Smooth muscle cell (in vitro differentiated cells): ENCODE measurements around the gene CD63. TPM values are rescaled to one million over a fixed set of nuclear protein-coding genes. Genes with fewer than 3 reads are reported as not detected.

ENCODE experiments used
- DNase-seq: peaks from one replicate; lab custom pipeline; 2025; ENCODE audit not compliant: unreplicated experiment; lab: John Stamatoyannopoulos, UW
- H2AFZ ChIP-seq: fragments of 200-600 bp; sonication (generic); 2 replicates; pipeline ENCODE4 v1.6.0; 2016; ENCODE audit warnings: antibody characterized with exemption, low read depth, mild to moderate bottlenecking
- H3F3A ChIP-seq: fragments of 200-600 bp; sonication (generic); 2 replicates; pipeline ENCODE4 v1.6.0; 2017; ENCODE audit warnings: antibody characterized with exemption, low read depth
- H3K27ac ChIP-seq: fragments of 200-600 bp; sonication (generic); 2 replicates; pipeline ENCODE4 v1.5.1; 2016; ENCODE audit warnings: low read depth, mild to moderate bottlenecking
- H3K27me3 ChIP-seq: fragments of 200-600 bp; sonication (generic); 2 replicates; pipeline ENCODE4 v1.6.1; 2016; ENCODE audit warnings: low read depth, mild to moderate bottlenecking
- H3K36me3 ChIP-seq: fragments of 200-600 bp; sonication (generic); 2 replicates; pipeline ENCODE4 v1.5.1; 2016; ENCODE audit warnings: low read depth
- H3K4me1 ChIP-seq: fragments of 200-600 bp; sonication (generic); 2 replicates; pipeline ENCODE4 v1.5.1; 2016; ENCODE audit warnings: low read depth
- H3K4me2 ChIP-seq: fragments of 200-600 bp; sonication (generic); 2 replicates; pipeline ENCODE4 v1.6.0; 2016; ENCODE audit warnings: mild to moderate bottlenecking
- H3K4me3 ChIP-seq: fragments of 200-600 bp; sonication (generic); 2 replicates; pipeline ENCODE4 v1.5.1; 2016; ENCODE audit warnings: mild to moderate bottlenecking
- H3K79me2 ChIP-seq: fragments of 200-600 bp; sonication (generic); 2 replicates; pipeline ENCODE4 v1.6.0; 2016; ENCODE audit warnings: low read depth, mild to moderate bottlenecking
- H3K9ac ChIP-seq: fragments of 200-600 bp; sonication (generic); 2 replicates; pipeline ENCODE4 v1.6.0; 2016; ENCODE audit warnings: low read depth
- H3K9me3 ChIP-seq: fragments of 200-600 bp; sonication (generic); replicated peaks from 2 replicates; pipeline ENCODE4 v1.5.1; 2016; ENCODE audit warnings: low read depth
- H4K20me1 ChIP-seq: fragments of 200-600 bp; sonication (generic); 2 replicates; pipeline ENCODE4 v1.6.0; 2016; ENCODE audit warnings: low read depth
- WGBS: methylation state at CpG from one replicate; pipeline ENCODE4 v1.1.7; 2016; ENCODE audit warnings: low lambda C conversion rate; 5-methylcytosine and 5-hydroxymethylcytosine counted together
- polyA plus RNA-seq: library from polyadenylated mRNA; unstranded; fragments of >200 nt; fragmentation: Nextera tagmentation; extraction: Ambion mirVana; gene quantifications from 2 replicates; pipeline ENCODE4 v1.2.1, GENCODE V29; 2016
- total RNA-seq: library from RNA; depleted of rRNA; stranded (reverse); fragments of >200 nt; gene quantifications from 2 replicates; pipeline ENCODE4 v1.2.3, GENCODE V29; 2014
- TF ChIP-seq, protein P1 (sequence below): fragments of 200-600 bp; sonication (generic); IDR thresholded peaks from 2 replicates; pipeline ENCODE4 v1.5.1; 2017; ENCODE audit warnings: borderline replicate concordance, mild to moderate bottlenecking, antibody characterized with exemption; ENCODE audit not compliant: insufficient read depth, poor library complexity, severe bottlenecking

Gene CD63
- total and polyA plus RNA-seq, 2 experiments from 2014 or later: 1,107 to 2,317 TPM

DNA sequence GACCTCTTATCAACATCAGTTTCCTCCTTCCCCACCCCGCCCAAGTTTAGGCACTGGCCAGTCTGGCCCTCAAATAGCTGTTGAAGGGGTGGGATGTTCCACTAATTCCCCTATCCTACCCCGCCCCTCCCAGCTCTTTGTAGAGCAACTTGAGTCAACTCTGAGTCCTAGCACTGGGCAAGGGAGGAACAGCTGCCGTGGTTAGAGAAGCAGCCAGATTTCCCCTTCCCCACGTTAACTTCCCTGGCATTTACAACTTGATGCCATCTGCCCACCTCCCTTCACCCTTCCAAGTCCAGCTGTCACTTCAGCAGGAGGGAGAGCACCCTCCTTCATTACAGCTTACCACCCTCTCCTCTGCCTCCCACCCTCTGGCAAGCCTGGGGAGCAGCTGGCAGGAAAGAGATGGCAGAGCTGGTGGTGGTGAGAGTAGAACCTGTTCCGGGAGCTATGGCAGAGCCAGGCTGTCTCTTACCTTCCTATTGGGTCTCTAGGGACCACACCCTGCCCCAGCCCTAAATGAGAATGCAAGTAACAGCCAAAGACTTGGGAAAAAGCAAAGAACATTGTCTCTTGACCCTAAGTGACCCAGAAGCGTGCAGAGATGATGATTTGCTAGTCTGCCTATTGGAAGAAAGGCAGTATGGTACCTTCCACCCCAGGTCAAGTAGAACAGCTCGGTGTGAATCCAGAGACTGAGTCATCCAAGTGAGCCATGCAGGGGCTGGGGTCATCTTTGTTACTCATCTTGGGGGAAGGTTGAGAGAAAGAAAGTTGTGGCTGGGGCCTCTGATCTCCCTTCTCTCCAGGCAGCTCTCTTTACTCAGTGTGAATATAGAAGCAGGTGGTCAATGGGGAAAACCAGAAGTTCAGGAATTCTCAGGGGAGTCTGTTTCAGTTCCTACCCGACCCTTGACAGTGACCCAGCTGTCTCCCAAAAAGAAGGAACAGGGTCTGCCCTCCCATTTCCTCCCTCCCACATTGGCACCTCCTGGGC is 11.5 kb downstream of the CD63 start:
- Histone ChIP-seq H3K27me3 (peaks cover 9% of the 10 kb centered on the region), H3F3A (peaks cover 11% of the 10 kb centered on the region), H2AFZ (no peak overlapping the region), H3K4me3 (peak overlapping the region; percentile 92), H3K79me2 (no peaks in the 10 kb centered on the region), H3K27ac (peak overlapping the region; percentile 36), H3K4me1 (peaks cover 28% of the 10 kb centered on the region), H4K20me1 (peaks cover 4% of the 10 kb centered on the region), H3K4me2 (peak overlapping the region; percentile 94), H3K9ac (no peak overlapping the region), H3K9me3 (no peaks in the 10 kb centered on the region), H3K36me3 (no peaks in the 10 kb centered on the region)
- WGBS: 48% methylated on average over 8 of the region's 8 CpGs
- TF ChIP-seq, protein P1, sequence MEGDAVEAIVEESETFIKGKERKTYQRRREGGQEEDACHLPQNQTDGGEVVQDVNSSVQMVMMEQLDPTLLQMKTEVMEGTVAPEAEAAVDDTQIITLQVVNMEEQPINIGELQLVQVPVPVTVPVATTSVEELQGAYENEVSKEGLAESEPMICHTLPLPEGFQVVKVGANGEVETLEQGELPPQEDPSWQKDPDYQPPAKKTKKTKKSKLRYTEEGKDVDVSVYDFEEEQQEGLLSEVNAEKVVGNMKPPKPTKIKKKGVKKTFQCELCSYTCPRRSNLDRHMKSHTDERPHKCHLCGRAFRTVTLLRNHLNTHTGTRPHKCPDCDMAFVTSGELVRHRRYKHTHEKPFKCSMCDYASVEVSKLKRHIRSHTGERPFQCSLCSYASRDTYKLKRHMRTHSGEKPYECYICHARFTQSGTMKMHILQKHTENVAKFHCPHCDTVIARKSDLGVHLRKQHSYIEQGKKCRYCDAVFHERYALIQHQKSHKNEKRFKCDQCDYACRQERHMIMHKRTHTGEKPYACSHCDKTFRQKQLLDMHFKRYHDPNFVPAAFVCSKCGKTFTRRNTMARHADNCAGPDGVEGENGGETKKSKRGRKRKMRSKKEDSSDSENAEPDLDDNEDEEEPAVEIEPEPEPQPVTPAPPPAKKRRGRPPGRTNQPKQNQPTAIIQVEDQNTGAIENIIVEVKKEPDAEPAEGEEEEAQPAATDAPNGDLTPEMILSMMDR: no peak
- no peak for DNase-seq

GRCh38 chr12:55716582-55716957 is 12.2 kb downstream of the CD63 start:
- 6% methylated on average over 13 of the region's 13 CpGs for WGBS
- Histone ChIP-seq H3K27me3 (peaks cover 16% of the 10 kb centered on the region), H3K36me3 (no peaks in the 10 kb centered on the region), H3K4me3 (peak overlapping the region; percentile 92), H3K4me1 (peaks cover 28% of the 10 kb centered on the region), H4K20me1 (peaks cover 4% of the 10 kb centered on the region), H3K79me2 (no peaks in the 10 kb centered on the region), H3K9me3 (no peaks in the 10 kb centered on the region), H3K4me2 (peak overlapping the region; percentile 94), H3K27ac (peak overlapping the region; percentile 86), H3K9ac (peak overlapping the region; percentile 93), H2AFZ (peak overlapping the region; percentile 99), H3F3A (peaks cover 6% of the 10 kb centered on the region)
- TF ChIP-seq, protein P1: no peak
- DNase-seq: no peak

DNA sequence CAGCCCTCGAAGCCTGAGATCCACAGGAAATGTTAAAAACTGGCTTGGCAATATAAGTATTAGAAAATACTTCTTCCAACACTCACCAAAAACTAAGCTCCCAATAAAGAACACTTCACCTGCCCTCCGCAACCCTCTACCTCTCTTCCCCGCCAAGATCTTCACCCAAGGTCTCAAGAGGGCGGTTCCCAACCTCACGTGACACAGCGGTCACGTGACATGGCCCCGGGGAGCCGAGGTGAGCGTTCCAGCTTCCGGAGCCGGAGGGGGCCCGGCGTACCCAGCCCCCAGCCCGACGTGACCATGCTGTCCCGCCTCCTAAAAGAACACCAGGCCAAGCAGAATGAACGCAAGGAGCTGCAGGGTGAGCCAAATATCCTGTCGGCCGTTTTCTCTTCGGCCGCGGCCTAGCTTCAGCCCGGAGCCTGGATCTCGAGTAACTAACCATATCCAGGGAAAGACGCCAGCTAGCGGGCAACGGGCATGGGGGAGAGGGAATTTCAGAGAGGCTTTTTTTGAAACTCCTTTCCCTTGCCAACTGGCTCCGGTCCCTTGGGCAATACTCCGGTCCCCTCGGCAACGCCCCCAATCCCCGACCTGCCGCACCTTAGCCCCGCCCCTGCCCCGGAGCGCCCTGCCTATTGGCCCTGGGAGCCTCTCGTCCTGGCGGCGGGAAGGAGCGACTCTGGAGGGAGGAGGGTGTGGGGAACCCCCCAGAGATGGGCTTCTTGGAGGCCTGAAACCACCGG is 12.8 kb downstream of the CD63 start, which contains the start of gene BLOC1S1:
BLOC1S1 (plus strand) TSS at position 214 of the 749 bp plus-strand sequence; CDS start at position 220, 6 bp downstream.
- Histone ChIP-seq H4K20me1 (no peaks in the 10 kb centered on the region), H3K27me3 (peaks cover 17% of the 10 kb centered on the region), H3F3A (peaks cover 6% of the 10 kb centered on the region), H3K4me2 (peak within 1 kb of the TSS; percentile 94), H3K9me3 (no peaks in the 10 kb centered on the region), H3K79me2 (no peaks in the 10 kb centered on the region), H3K4me1 (peaks cover 28% of the 10 kb centered on the region), H2AFZ (peak within 1 kb of the TSS; percentile 99), H3K36me3 (no peaks in the 10 kb centered on the region), H3K4me3 (peak within 1 kb of the TSS; percentile 92), H3K27ac (peak within 1 kb of the TSS; percentile 86), H3K9ac (peak within 1 kb of the TSS; percentile 93)
- TF ChIP-seq, protein P1: no peak
- WGBS: 1% methylated on average over 41 of the region's 42 CpGs
- DNase-seq: peak; percentile 75
